Measurements from ENCODE around the gene ZNF609. TPM values are rescaled to one million over a fixed set of nuclear protein-coding genes. Genes with fewer than 3 reads are reported as not detected.

The ZNF609 gene
- polyA plus RNA-seq, 1 experiment, result 28.9 TPM

- TF ChIP-seq, protein P1, sequence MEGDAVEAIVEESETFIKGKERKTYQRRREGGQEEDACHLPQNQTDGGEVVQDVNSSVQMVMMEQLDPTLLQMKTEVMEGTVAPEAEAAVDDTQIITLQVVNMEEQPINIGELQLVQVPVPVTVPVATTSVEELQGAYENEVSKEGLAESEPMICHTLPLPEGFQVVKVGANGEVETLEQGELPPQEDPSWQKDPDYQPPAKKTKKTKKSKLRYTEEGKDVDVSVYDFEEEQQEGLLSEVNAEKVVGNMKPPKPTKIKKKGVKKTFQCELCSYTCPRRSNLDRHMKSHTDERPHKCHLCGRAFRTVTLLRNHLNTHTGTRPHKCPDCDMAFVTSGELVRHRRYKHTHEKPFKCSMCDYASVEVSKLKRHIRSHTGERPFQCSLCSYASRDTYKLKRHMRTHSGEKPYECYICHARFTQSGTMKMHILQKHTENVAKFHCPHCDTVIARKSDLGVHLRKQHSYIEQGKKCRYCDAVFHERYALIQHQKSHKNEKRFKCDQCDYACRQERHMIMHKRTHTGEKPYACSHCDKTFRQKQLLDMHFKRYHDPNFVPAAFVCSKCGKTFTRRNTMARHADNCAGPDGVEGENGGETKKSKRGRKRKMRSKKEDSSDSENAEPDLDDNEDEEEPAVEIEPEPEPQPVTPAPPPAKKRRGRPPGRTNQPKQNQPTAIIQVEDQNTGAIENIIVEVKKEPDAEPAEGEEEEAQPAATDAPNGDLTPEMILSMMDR (IDR thresholded peaks at IDR 0.05; ENCODE audit: low read depth, low read length), result peak; percentile 91
- H3K9me3 ChIP-seq (ENCODE audit: control insufficient read depth, insufficient read depth, low read length), result no peaks in the 10 kb centered on the region
- POLR2A ChIA-PET, result interaction anchor here (0.6 kb wide), 1 partner anchor 79 kb away, joined by 3 read pairs; no protein-coding TSS in a partner anchor
- DNase-seq (ENCODE audit: low read depth, low spot score), result no peak
- CTCF ChIA-PET, result interaction anchor here (0.6 to 8.7 kb wide), 11 partner anchors 9 to 312 kb away, joined by 3 to 201 read pairs (median 3); no protein-coding TSS in a partner anchor
- no peaks in the 10 kb centered on the region for H3K27me3 ChIP-seq (ENCODE audit: control insufficient read depth, insufficient read depth, low read length)
- H3K4me3 ChIP-seq (ENCODE audit: low read depth, low read length), result no peak overlapping the region
- H3K27ac ChIP-seq (ENCODE audit: low read depth, low read length), result no peak overlapping the region
These were observed 270.8 kb downstream of the ZNF609 start for GRCh38 chr15:64731012-64731804.

GRCh38 chr15:64731805-64732151 is 271.4 kb downstream of the ZNF609 start:
- Histone ChIP-seq H3K27me3 (ENCODE audit: control insufficient read depth, insufficient read depth, low read length) (no peaks in the 10 kb centered on the region), H3K4me3 (ENCODE audit: low read depth, low read length) (no peak overlapping the region), H3K9me3 (ENCODE audit: control insufficient read depth, insufficient read depth, low read length) (no peaks in the 10 kb centered on the region), H3K27ac (ENCODE audit: low read depth, low read length) (no peak overlapping the region)
- DNase-seq (ENCODE audit: low read depth, low spot score), result no peak
- POLR2A ChIA-PET, result no interaction called here
- TF ChIP-seq, protein P1 (IDR thresholded peaks at IDR 0.05; ENCODE audit: low read depth, low read length), result no peak
- CTCF ChIA-PET, result interaction anchor here (0.7 to 8.7 kb wide), 5 partner anchors 8 to 312 kb away, joined by 3 to 201 read pairs (median 10); no protein-coding TSS in a partner anchor

DNA sequence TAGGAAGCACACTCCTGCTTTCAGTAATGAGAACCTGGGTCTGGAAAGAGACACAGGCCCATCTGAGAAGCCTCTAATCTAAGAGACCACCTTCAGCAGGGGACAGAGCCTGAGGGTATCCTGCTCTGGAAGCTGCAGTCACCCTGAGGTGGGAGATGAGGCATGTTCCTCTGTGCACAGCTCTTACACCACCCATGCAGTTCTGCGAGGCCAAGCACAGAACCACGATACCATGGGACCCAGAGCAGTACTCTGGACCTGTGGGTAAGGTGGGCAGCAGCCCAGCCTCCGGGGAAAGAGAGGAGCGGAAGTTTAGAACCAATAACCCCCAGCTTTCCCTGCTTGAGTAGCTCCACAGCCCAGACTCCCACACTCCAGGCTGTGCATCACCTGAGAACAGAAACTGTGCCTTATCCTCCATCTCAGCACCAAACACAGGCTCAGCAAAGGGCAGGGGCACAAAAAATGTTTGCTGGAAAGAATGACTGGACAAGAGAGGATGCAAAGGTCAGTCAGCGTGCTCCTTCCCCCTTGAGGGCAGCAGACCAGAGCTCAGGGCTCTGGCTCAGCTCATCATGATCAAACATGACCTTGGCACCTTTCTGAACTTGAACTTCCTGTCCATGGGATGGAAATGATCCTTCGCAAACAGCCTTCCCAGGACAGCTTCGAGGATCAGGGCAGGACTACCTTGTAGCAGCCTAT is 271.9 kb downstream of the ZNF609 start:
- Histone ChIP-seq H3K9me3 (ENCODE audit: control insufficient read depth, insufficient read depth, low read length) (no peaks in the 10 kb centered on the region), H3K27me3 (ENCODE audit: control insufficient read depth, insufficient read depth, low read length) (no peaks in the 10 kb centered on the region), H3K27ac (ENCODE audit: low read depth, low read length) (no peak overlapping the region), H3K4me3 (ENCODE audit: low read depth, low read length) (no peak overlapping the region)
- no peak for DNase-seq (ENCODE audit: low read depth, low spot score)
- CTCF ChIA-PET, result interaction anchor here (0.7 to 8.7 kb wide), 6 partner anchors 8 to 369 kb away, joined by 3 to 201 read pairs (median 7); no protein-coding TSS in a partner anchor
- TF ChIP-seq, protein P1 (IDR thresholded peaks at IDR 0.05; ENCODE audit: low read depth, low read length), result no peak
- POLR2A ChIA-PET, result no interaction called here

Small RNA genes lying within 50 kb of the gene (small RNA-seq; reads per million reads assigned to genes)
- gene AC100830.2 (ENCODE audit: insufficient read length, low read depth) (not detected), gene RF00019 (ENCODE audit: insufficient read length, low read depth) (not detected), gene RNU6-549P (ENCODE audit: insufficient read length, low read depth) (not detected)

Other genes starting within 250 kb of the ZNF609 start
- 19.0 and 24.3 TPM in 2 replicates for gene CSNK1G1, start 104.4 kb upstream of the ZNF609 start, polyA plus RNA-seq (2011; rRNA removed)
- 93.8 and 104 TPM in 2 replicates for gene PCLAF, start 79.1 kb upstream of the ZNF609 start, polyA plus RNA-seq (2011; rRNA removed)
- 26.5 and 28.0 TPM in 2 replicates for gene TRIP4, start 72.7 kb upstream of the ZNF609 start, polyA plus RNA-seq (2011; rRNA removed)